Osteoblast (primary cell): Measurements from ENCODE around the gene PDP2. TPM values are rescaled to one million over a fixed set of nuclear protein-coding genes. Genes with fewer than 3 reads are reported as not detected.
A peak's percentile ranks its signal among the peaks of the same experiment; 100 is the strongest.

ENCODE experiments used
- DNase-seq: peaks from one replicate; pipeline ENCODE4 v3.0.0; 2011; ENCODE audit warnings: low spot score, mixed read lengths; ENCODE audit not compliant: insufficient read length; ENCODE audit errors: missing footprints
- H2AFZ ChIP-seq: 2 replicates; pipeline ENCODE4 v1.6.0; 2011; ENCODE audit warnings: mild to moderate bottlenecking, low read length
- H3K27ac ChIP-seq: 2 replicates; pipeline ENCODE4 v1.5.1; 2011; ENCODE audit warnings: mild to moderate bottlenecking, low read depth, low read length, moderate library complexity
- H3K27me3 ChIP-seq: 2 replicates; pipeline ENCODE4 v1.6.0; 2012; ENCODE audit warnings: mild to moderate bottlenecking, control low read depth, inconsistent platforms, low read length, moderate library complexity; ENCODE audit not compliant: insufficient read depth
- H3K36me3 ChIP-seq: 2 replicates; pipeline ENCODE4 v1.5.1; 2011; ENCODE audit warnings: mild to moderate bottlenecking, low read length, control low read depth, moderate library complexity; ENCODE audit not compliant: insufficient read depth
- H3K4me1 ChIP-seq: 2 replicates; pipeline ENCODE4 v1.5.1; 2011; ENCODE audit warnings: mild to moderate bottlenecking, low read length, control low read depth, moderate library complexity; ENCODE audit not compliant: insufficient read depth
- H3K4me2 ChIP-seq: 2 replicates; pipeline ENCODE4 v1.6.0; 2011; ENCODE audit warnings: mild to moderate bottlenecking, low read length; ENCODE audit not compliant: insufficient read depth
- H3K4me3 ChIP-seq: fragments of 200-600 bp; sonication (generic); 3 replicates; pipeline ENCODE4 v1.5.1; 2012; ENCODE audit warnings: mild to moderate bottlenecking, low read length, inconsistent platforms; ENCODE audit not compliant: insufficient read depth
- H3K79me2 ChIP-seq: 2 replicates; pipeline ENCODE4 v1.6.0; 2012; ENCODE audit warnings: mild to moderate bottlenecking, low read length, control low read depth, inconsistent platforms; ENCODE audit not compliant: insufficient read depth
- H3K9me3 ChIP-seq: 2 replicates; pipeline ENCODE4 v1.5.1; 2011; ENCODE audit warnings: low read depth, low read length, control low read depth
- H4K20me1 ChIP-seq: 2 replicates; pipeline ENCODE4 v1.6.0; 2012; ENCODE audit warnings: mild to moderate bottlenecking, low read length, control low read depth; ENCODE audit not compliant: insufficient read depth
- CTCF ChIP-seq: IDR thresholded peaks from 2 replicates; pipeline ENCODE4 v1.5.1; 2011; ENCODE audit warnings: mild to moderate bottlenecking, low read depth, low read length, moderate library complexity; ENCODE audit errors: extremely low read depth
- total RNA-seq: library from RNA; depleted of rRNA; stranded (reverse); fragments of >200 nt; gene quantifications from 2 replicates; pipeline ENCODE4 v1.2.3, GENCODE V29; 2012

Gene PDP2
- total RNA-seq, 1 donor, result 13.8 TPM

DNA sequence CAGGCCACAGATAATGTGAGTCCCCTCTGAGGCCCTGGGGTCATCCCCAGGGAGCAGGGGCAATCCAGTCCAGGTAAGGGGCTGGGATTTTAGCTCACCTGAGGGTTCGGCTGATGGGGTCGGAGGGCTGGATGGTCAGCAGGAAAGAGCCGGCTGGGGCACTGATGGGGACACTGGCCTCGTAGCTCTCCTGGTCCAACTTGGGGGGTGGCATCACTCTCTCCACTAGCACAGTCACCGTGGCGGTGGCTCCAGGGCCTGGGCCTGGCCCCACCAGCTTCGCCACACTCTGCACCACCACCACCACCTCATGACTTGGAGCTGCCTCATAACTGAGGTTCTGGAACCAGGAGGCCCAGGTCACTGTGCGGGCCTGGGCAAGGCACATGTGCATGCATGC, 31.5 kb downstream of the PDP2 start:
- TF ChIP-seq CTCF, result no peak
- Histone ChIP-seq H3K27me3 (peaks cover 33% of the 10 kb centered on the region), H3K27ac (no peak overlapping the region), H3K4me2 (no peak overlapping the region), H3K36me3 (no peaks in the 10 kb centered on the region), H3K4me1 (no peaks in the 10 kb centered on the region), H4K20me1 (no peaks in the 10 kb centered on the region), H3K9me3 (no peaks in the 10 kb centered on the region), H3K4me3 (no peak overlapping the region), H2AFZ (no peak overlapping the region), H3K79me2 (no peaks in the 10 kb centered on the region)
- DNase-seq, result peak; percentile 52

- no peak overlapping the region for H2AFZ ChIP-seq
- H3K9me3 ChIP-seq, result no peaks in the 10 kb centered on the region
- no peak for TF ChIP-seq CTCF
- H3K4me1 ChIP-seq, result no peaks in the 10 kb centered on the region
- H3K79me2 ChIP-seq, result no peaks in the 10 kb centered on the region
- H3K27ac ChIP-seq, result no peak overlapping the region
- H3K36me3 ChIP-seq, result no peaks in the 10 kb centered on the region
- DNase-seq, result peak; percentile 68
- H4K20me1 ChIP-seq, result no peaks in the 10 kb centered on the region
- H3K4me2 ChIP-seq, result no peak overlapping the region
- H3K27me3 ChIP-seq, result peaks cover 26% of the 10 kb centered on the region
- H3K4me3 ChIP-seq, result no peak overlapping the region
Observed at GRCh38 chr16:66913081-66913480, 32.8 kb downstream of the PDP2 start.

DNA sequence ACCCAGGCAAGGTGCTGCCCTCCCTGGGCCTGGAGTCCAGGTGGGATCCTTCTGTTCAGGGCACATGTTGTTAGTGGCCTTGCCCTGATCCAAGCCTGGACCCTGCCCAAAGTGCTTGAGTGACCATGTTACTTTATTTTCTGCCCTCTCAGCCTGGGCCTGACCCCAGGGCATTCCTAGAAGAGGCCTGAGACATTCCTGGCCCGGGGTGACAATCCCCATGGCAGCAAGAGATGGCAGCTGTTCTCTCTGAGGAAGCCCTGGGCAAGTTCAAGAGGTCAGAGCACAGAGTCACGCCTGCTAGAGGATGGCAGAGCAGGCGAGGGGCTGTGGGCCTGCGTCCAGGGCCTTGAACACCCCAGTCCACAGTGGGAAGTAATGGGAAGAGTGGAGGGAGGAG, 33.4 kb downstream of the PDP2 start:
- no peak for TF ChIP-seq CTCF
- H3K9me3 ChIP-seq, result no peaks in the 10 kb centered on the region
- H3K4me1 ChIP-seq, result no peaks in the 10 kb centered on the region
- DNase-seq, result peak; percentile 23
- no peaks in the 10 kb centered on the region for H3K36me3 ChIP-seq
- H3K4me2 ChIP-seq, result no peak overlapping the region
- no peak overlapping the region for H3K27ac ChIP-seq
- H4K20me1 ChIP-seq, result no peaks in the 10 kb centered on the region
- H3K79me2 ChIP-seq, result no peaks in the 10 kb centered on the region
- H3K27me3 ChIP-seq, result peaks cover 20% of the 10 kb centered on the region
- no peak overlapping the region for H2AFZ ChIP-seq
- H3K4me3 ChIP-seq, result no peak overlapping the region

DNA sequence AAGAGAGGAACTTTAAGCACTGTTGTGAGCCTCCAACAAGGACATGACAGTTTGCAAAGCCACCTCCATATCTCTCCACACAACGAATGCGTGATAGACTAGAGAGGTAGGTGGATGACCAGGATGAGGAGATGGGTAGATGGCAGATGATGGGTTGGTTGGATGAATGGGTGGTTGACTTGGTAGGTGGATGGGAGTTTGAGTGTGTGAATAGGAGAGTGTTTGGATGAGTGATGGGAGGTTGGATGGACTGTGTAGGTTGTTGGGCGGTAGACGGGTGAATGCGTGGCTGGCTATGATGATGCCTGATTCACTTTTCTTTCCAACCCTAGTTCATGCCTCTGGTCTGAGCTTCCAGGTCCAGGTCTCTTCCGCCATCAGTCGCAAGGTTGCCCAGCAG, 34.2 kb downstream of the PDP2 start:
- H3K36me3 ChIP-seq, result no peaks in the 10 kb centered on the region
- H3K79me2 ChIP-seq, result no peaks in the 10 kb centered on the region
- H3K4me2 ChIP-seq, result no peak overlapping the region
- TF ChIP-seq CTCF, result no peak
- peaks cover 24% of the 10 kb centered on the region for H3K27me3 ChIP-seq
- no peaks in the 10 kb centered on the region for H3K9me3 ChIP-seq
- H4K20me1 ChIP-seq, result no peaks in the 10 kb centered on the region
- H2AFZ ChIP-seq, result no peak overlapping the region
- H3K4me1 ChIP-seq, result no peaks in the 10 kb centered on the region
- no peak overlapping the region for H3K27ac ChIP-seq
- DNase-seq, result peak; percentile 77
- no peak overlapping the region for H3K4me3 ChIP-seq
